NT2/D1 (cell line): ENCODE data around the gene IMMP2L.

Source experiments
- DNase-seq: peaks from one replicate; pipeline ENCODE4 v3.0.0-alpha.2; 2011; ENCODE audit warnings: low read depth, low spot score
- H3K27me3 ChIP-seq: 2 replicates; pipeline ENCODE4 v1.6.0; 2011; ENCODE audit warnings: mild to moderate bottlenecking; ENCODE audit not compliant: insufficient read length, insufficient read depth
- H3K36me3 ChIP-seq: 2 replicates; pipeline ENCODE4 v1.6.1; 2011; ENCODE audit warnings: mild to moderate bottlenecking, low read length, mixed read lengths; ENCODE audit not compliant: insufficient read depth, insufficient read length
- H3K4me1 ChIP-seq: 2 replicates; pipeline ENCODE4 v1.5.1; 2011; ENCODE audit not compliant: insufficient read depth, insufficient read length
- H3K4me3 ChIP-seq: 2 replicates; pipeline ENCODE4 v1.5.1; 2011; ENCODE audit warnings: low read depth; ENCODE audit not compliant: insufficient read length
- H3K9ac ChIP-seq: 2 replicates; pipeline ENCODE4 v1.6.0; 2011; ENCODE audit warnings: low read depth; ENCODE audit not compliant: insufficient read length
- H3K9me3 ChIP-seq: 2 replicates; pipeline ENCODE4 v1.5.1; 2011; ENCODE audit warnings: mild to moderate bottlenecking, low read length; ENCODE audit not compliant: insufficient read depth
- SUZ12 ChIP-seq: IDR thresholded peaks from 2 replicates; pipeline ENCODE4 v1.6.1; 2011; ENCODE audit not compliant: insufficient read length, insufficient read depth; ENCODE audit errors: extremely low read depth
- YY1 ChIP-seq: IDR thresholded peaks from 2 replicates; pipeline ENCODE4 v1.6.1; 2011; ENCODE audit not compliant: insufficient read length, insufficient read depth
- ZNF274 ChIP-seq: IDR thresholded peaks from 2 replicates; pipeline ENCODE4 v1.6.1; 2011; ENCODE audit warnings: mild to moderate bottlenecking, low read depth, low read length

Gene IMMP2L

GRCh38 chr7:111051832-111052231 is 510.5 kb downstream of the IMMP2L start:
- peak; percentile 40 for DNase-seq

GRCh38 chr7:111050875-111051416 is 511.3 kb downstream of the IMMP2L start:
- no peaks in the 10 kb centered on the region for H3K36me3 ChIP-seq
- no peaks in the 10 kb centered on the region for H3K27me3 ChIP-seq
- no peak overlapping the region for H3K4me3 ChIP-seq
- peaks cover 2% of the 10 kb centered on the region for H3K4me1 ChIP-seq
- no peaks in the 10 kb centered on the region for H3K9me3 ChIP-seq
- DNase-seq, result no peak
- no peak overlapping the region for H3K9ac ChIP-seq
- no peak for TF ChIP-seq ZNF274
- TF ChIP-seq SUZ12, result no peak
- TF ChIP-seq YY1, result no peak

More at GRCh38 chr7:111051832-111052231, 510.5 kb downstream of the IMMP2L start:
- Histone ChIP-seq H3K27me3 (no peaks in the 10 kb centered on the region), H3K9ac (no peak overlapping the region), H3K9me3 (no peaks in the 10 kb centered on the region), H3K4me1 (peaks cover 2% of the 10 kb centered on the region), H3K36me3 (no peaks in the 10 kb centered on the region), H3K4me3 (no peak overlapping the region)
- TF ChIP-seq ZNF274 (no peak), SUZ12 (no peak), YY1 (no peak)

GRCh38 chr7:111049971-111050680 is 512.2 kb downstream of the IMMP2L start:
- no peak for TF ChIP-seq ZNF274
- no peak for TF ChIP-seq SUZ12
- no peak for TF ChIP-seq YY1
- Histone ChIP-seq H3K4me1 (peaks cover 2% of the 10 kb centered on the region), H3K9me3 (no peaks in the 10 kb centered on the region), H3K4me3 (no peak overlapping the region), H3K9ac (no peak overlapping the region), H3K27me3 (no peaks in the 10 kb centered on the region), H3K36me3 (no peaks in the 10 kb centered on the region)
- no peak for DNase-seq

GRCh38 chr7:111047595-111047994 is 514.7 kb downstream of the IMMP2L start:
- H3K9me3 ChIP-seq, result no peaks in the 10 kb centered on the region
- DNase-seq, result no peak
- TF ChIP-seq SUZ12, result no peak
- no peak for TF ChIP-seq YY1
- TF ChIP-seq ZNF274, result no peak
- no peak overlapping the region for H3K9ac ChIP-seq
- no peaks in the 10 kb centered on the region for H3K36me3 ChIP-seq
- no peaks in the 10 kb centered on the region for H3K27me3 ChIP-seq
- H3K4me3 ChIP-seq, result no peak overlapping the region
- peaks cover 2% of the 10 kb centered on the region for H3K4me1 ChIP-seq

- Histone ChIP-seq H3K9me3 (no peaks in the 10 kb centered on the region), H3K4me1 (peaks cover 2% of the 10 kb centered on the region), H3K27me3 (no peaks in the 10 kb centered on the region), H3K36me3 (no peaks in the 10 kb centered on the region), H3K9ac (no peak overlapping the region), H3K4me3 (no peak overlapping the region)
- TF ChIP-seq SUZ12 (no peak), YY1 (no peak), ZNF274 (no peak)
- DNase-seq, result no peak
Measured at GRCh38 chr7:111045449-111045848, 516.8 kb downstream of the IMMP2L start.

- no peak overlapping the region for H3K9ac ChIP-seq
- H3K36me3 ChIP-seq, result no peaks in the 10 kb centered on the region
- no peaks in the 10 kb centered on the region for H3K9me3 ChIP-seq
Measured at GRCh38 chr7:111043561-111043960, 518.7 kb downstream of the IMMP2L start.

GRCh38 chr7:111042842-111043241 is 519.5 kb downstream of the IMMP2L start:
- H3K27me3 ChIP-seq, result no peaks in the 10 kb centered on the region
- no peaks in the 10 kb centered on the region for H3K4me1 ChIP-seq
- no peak for TF ChIP-seq YY1
- TF ChIP-seq SUZ12, result no peak
- TF ChIP-seq ZNF274, result no peak
- no peak overlapping the region for H3K4me3 ChIP-seq
- DNase-seq, result no peak
- H3K9me3 ChIP-seq, result no peaks in the 10 kb centered on the region
- no peak overlapping the region for H3K9ac ChIP-seq
- no peaks in the 10 kb centered on the region for H3K36me3 ChIP-seq

More at GRCh38 chr7:111043561-111043960, 518.7 kb downstream of the IMMP2L start:
- no peak overlapping the region for H3K4me3 ChIP-seq
- TF ChIP-seq ZNF274 (no peak), YY1 (no peak), SUZ12 (no peak)
- no peaks in the 10 kb centered on the region for H3K4me1 ChIP-seq
- no peak for DNase-seq
- H3K27me3 ChIP-seq, result no peaks in the 10 kb centered on the region
